HG03039 (cell line): ENCODE measurements around the gene ZXDC.

Source experiments
- ATAC-seq: cut with Tn5 transposase; IDR thresholded peaks from one replicate; pipeline ENCODE4 v1.9.1; 2021; ENCODE audit warnings: mild to moderate bottlenecking, moderate library complexity; ENCODE audit not compliant: unreplicated experiment

The ZXDC gene

DNA sequence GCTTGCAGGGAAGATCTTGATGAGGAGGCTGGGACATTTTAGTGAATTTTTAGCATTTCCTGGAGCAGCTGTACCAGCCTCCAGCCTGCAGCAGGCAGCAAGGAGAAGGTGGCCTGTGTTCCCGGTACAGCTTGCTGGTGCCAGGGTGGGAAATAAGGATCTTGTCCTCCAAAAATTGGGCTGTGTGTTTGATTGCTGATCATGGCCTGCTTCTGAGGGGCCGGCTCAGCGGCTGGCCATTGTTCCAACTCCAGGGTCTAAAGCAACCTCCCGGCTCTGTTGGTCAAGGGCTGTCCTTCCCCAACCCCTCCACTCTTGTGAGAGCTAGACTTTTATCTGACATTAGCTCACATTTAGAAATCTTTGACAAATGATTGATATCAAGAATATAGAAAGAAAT, 75.9 kb downstream of the ZXDC start:
- no peak for ATAC-seq

DNA sequence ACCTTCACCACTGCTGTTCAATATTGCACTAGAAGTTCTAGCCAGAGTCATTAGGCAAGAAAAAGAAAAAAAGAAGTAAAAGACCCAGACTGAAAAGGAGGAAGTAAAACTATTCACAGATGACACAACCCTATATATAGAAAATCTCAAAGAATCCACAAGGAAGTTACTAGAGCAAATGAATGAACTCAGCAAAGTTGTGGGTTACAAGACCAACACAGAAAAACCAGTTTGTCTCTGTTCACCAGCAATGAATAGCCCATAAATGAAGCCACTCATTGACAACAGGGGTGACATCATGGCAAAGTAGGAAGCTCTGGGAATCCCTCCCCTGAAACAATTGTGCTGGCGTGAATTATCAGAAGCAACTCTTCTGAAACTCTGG, 76.3 kb downstream of the ZXDC start:
- no peak for ATAC-seq

DNA sequence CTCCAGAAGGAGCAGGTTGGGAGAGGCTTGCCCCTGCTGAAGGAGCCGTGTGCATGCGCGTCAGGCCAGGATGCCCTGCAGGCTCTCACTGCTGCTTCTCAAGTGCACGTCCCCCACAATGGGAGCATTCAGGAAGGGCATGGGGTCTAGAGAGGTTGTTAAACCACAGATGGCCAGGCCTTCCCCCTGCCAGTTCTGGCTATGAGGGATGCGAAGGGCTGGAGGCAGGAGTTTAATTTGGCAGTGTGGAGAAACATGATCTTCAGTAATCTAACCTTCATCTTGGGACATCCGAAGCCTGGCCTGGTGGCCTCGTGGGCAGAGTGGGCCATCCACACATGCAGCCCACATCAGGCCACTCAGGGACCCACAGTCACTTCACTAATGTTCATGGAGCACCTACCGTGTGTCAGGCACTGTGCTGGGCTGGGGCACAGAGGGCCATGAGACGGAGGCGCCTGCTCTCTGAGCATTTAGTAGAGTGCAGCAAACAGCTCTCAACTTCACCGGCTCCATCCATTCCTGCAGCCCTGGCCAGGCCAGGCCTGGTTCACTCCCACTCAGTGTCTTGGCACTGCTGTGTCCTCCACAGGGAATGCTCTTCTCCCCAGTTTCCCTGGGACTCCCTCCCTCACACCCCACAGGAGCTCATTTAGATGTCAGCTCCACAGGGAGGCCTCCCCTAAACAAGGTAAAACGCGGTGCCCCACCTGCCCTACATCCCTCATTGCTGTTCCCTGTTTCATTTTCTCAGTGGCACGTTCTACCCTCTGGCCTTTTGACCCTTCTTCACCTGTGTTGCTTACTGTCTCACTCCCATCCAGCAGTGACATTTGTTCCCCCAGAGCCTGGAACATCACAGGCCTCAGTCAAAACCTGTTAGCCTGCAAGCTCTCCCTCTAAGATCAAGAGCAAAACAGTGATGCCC, 77.0 kb downstream of the ZXDC start:
- no peak for ATAC-seq

DNA sequence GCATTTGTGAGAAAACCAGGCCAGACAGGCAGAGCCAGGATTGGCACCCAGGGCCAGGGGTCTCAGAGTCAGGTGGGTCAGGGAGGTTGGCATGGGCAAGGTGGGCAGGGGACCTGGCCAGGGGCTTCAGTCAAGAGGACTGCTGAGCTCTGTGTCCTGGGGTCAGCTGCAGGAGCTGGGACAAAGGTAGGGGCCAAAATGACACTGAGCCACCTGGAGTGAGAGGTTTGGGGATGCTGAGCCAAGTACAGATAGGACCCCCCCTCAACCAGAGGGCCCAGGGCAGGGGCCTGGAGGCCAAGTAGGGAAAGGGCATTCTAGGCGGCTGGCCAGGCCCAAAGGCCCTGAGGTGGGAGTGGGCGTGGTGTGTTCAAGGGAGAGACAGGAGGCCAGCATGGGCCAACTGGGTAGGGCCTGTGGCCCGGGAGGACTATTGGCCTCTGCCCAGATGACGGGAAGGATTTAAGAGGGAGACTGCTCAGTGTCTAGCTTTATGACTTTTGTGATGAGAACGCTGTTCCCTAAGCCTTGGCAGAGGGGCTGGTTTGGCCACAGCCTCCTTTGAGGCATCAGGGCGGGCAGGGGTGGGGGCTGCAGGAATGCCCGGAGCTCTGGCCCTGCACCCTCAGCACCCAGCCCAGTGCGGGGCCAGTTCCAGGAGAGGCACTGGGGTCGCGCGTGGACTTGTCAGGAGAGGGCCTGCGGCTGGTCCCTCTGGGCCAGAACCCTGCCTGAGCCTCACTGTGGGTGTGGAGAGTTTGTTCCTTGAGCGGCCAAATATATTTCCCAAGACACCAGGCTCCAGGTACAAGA, 77.9 kb downstream of the ZXDC start:
- ATAC-seq, result no peak

DNA sequence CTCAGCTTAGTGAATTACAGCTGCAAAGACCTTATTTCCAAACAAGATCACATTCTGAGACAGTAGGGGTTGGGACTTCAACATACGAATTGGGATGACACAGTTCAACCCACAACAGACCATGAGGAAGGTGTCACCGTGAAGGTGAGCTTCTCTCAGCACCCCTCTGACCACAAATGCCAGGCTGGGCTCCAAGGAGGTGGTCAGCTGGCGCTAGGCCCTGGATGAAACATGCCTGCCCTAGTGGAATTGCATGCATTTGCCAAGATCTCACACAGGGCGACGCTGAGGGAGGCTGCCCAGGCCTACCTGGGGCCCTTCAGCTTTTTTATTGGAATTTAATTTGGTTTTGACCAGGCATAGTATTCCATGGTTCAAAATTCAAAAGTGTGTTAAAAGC, 79.2 kb downstream of the ZXDC start:
- no peak for ATAC-seq

DNA sequence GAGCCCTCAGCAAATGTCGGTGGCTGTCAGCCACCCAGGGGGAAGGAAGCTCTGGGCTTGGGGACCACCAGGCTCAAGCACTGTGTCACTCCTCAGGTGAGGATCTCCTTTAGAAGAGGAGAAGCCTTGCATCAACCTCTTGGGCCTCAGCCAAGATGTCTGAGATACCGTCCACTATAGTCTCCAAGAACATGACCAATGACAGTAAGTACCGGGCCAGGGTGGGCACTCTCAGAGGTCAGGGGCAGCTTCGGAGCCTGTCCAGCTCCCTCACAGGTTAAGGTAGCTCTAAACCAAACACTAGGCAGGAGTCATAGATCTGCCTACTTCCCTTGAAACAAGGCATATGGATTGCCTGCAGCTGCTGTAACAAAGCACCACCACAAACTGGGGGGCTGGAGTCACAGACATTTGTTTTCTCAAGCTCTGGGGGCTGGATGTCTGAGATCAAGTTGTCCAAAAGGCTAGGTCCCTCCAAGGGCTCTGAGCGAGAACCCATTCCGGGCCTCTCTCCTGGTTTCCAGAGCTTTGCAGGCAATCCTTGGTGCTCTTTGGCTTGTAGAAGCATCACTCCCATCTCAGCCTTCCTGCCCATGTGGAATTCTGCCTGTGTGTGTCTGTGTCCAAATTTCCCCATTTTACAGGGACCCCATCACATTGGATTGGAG, 79.7 kb downstream of the ZXDC start:
- no peak for ATAC-seq

DNA sequence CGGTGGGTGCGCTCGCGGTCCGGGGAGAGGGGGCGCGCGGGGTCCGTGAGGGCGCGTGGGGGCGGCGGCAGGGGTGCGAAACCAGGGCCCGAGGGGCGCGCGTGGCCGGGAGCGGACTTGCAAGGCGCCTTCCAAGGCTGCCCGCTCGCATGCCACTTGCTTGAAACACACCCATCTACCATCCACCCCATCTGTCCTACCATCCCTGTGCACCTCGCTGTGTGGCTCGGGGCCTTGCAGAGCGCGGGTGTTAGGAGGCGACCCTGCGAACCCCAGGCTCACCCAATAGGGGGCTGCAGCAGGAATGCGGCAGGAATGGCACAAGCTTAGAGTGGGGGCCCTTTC, 80.7 kb downstream of the ZXDC start:
- no peak for ATAC-seq

DNA sequence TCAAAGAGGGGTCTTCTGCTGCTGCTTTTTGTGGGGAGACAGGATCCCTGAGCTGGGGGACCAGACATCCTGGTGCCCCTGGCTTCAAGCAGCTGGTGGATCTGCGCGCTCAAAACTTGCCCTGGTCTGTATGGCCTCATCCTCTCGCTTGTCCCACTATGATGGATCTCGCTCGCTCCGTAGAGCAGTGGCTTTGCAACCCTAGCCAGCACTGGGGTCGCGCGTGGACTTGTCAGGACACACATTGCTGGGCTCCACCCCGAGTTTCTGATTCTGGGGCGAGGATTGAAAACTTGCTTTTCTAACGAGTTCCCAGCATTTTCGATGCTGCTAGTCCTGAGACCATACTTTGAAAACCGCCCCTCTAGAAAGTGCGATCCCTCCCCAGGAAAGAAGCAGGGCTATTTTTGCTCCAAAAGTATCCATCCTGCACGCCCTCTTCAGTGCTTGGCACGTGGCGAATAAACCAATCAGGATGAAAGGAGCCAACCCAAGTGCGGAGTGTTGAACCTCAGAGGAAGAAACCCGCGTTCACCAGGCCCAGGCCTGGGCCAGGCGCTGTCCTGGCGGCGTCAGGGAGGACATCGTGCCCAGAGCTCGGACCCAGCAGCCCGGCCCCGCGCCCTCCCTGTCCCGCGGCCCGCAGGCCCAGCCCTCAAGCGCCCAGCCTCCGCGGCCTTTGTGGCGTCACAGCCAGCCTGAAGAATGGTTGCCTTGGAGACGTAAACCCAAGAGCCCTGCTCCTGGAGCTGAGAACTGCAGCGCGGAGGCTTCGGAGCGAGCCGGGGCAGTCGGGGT, 81.3 kb downstream of the ZXDC start, which contains the start of gene CFAP100:
TSS of gene CFAP100 (plus strand) at position 731 of the 798 bp plus-strand sequence. CDS start 1,092 bp downstream, outside the sequence.
- no peak for ATAC-seq

DNA sequence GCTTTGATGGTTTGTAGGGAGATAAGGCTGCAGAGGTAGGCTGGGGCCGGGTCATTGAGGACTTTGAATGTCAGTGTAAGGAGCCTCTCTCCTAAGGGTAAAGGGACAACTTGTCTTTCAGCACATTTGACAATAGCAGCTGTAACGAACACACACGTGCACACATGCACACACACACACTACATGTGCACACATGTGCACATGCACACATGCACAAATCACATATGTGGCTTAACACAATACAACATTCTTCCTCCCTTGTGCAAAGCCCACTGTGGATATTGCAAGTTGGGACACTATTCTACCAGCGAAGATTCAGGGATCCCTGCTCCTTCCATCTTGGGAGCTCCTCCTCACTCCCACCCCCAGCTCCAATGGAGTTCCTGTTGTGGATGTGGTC, 82.1 kb downstream of the ZXDC start:
- no peak for ATAC-seq

DNA sequence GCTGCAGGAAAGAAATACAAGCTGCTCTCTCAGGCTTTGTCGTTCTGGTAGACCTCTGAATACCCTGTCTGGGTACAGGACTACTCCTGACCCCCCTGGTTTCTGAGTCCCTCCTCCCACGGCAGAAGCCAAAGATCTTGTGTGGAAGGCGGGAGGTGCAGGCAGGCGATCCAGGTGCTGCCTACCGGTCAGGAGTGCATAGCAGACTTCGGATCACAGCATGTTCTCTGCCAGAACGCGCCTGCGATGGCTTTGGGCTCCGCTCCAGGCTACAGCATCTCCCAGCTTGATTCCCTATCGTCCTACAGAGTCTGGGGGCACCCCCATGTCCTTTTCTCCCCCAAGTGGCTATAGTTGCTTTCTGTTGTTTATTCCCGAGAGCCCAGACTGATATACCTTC, 83.4 kb downstream of the ZXDC start:
- no peak for ATAC-seq

DNA sequence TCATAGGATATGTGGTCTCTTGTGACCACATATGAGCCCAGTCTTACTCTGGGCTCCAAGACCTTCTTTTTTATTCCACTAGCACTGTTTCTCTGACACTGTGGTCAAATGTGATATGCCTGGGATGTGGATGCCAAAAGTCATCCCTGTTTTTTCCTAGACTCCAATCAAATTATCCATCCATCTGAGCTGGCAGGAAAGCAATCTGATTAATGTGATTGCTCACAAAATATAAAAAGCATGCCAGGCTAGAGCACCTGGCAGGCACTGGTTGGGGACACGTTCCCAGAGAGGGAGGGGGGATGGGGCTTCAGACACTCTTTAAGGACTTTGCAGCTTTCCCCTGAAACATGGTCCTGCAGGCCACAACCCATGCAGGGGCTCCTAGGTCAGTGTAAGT, 84.1 kb downstream of the ZXDC start:
- ATAC-seq, result no peak

DNA sequence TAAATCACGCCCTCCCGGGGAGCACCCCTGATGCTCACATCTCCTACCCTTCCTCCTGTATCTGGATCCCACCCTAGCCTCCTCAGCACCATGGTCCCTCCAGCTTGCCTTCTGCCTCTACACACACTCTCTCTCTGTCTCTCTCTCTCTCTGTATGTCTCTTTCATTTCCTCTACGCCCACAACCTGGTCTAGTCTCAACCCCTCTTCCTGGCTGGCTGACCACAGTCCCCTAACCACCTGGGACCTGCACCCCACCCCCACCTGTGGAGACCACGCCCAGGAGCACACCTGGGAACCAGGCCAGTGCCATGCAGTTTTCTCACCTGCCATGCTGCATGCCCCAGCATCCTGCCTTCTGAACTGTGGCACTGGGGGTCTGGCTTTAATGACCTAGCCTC, 84.9 kb downstream of the ZXDC start:
- no peak for ATAC-seq

DNA sequence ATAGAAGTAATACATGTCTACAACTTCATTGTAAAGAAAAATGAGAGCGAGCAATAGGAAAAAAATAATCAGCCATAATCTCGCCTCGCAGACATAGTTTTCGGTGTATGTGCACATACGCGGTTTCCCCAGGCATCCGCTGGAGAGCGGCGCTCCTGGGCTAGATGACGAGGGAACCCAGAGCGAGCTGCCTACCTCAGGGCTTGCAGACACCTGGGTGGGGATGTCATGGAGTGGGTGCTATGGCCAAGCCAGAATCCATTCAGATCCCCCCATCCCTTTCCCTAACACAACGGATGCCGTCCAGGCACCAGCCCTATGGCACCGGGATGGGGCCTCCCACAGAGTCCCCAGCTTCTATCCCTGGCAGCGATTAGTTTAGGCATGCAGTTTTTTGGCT, 85.5 kb downstream of the ZXDC start:
- ATAC-seq, result no peak

DNA sequence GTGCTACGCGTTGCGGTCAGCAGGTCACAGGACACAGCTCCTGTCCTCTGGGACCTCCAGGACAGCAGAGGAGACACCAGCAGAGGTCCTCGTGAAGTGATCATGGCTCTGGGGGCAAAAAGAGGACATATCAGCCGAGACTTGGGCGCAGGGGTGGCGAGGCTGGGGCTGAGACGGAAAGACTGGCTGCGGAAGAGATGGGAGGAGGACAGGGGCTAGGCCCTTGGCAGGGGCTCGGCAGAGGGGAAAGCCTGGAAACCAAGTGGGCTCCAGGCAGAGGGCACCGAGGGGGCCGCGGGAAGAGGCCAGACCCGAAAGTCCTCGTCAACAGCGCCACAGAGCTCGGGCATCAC, 85.9 kb downstream of the ZXDC start:
- no peak for ATAC-seq

DNA sequence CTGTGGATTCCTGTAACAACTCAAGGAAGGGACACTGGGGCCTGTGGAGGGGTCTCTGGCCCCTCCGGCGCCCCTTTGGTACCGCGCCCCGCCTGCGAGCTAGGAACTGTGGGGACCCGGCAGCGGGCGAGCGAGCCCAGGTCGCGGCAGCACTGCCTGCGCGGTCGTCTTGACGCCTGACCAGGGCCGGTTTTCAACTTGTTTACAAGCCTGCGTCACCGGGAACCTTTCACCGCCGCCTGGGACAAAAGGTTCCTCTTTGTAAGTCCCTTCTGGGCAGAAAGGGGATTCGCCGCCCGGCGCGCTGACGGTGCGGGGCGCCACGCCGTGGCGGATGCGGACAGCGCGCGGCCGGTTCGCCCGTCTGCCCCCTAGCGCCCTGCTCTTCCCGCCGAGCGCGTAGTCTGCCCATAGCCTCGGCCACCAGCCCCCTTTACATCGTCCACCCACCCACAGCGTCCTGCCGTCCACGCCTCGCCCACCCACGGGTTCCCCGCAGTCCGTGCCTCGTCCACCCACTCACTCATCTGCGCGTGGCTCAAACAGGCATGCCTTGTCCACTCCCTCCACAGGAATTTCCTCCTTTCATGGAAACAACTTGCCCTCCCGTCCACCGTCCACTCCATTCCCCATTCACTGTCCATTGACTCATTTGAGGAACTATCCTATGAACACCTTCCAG, 86.4 kb downstream of the ZXDC start:
- no peak for ATAC-seq
